ENCODE data around the gene YEATS2.

Gene YEATS2

DNA sequence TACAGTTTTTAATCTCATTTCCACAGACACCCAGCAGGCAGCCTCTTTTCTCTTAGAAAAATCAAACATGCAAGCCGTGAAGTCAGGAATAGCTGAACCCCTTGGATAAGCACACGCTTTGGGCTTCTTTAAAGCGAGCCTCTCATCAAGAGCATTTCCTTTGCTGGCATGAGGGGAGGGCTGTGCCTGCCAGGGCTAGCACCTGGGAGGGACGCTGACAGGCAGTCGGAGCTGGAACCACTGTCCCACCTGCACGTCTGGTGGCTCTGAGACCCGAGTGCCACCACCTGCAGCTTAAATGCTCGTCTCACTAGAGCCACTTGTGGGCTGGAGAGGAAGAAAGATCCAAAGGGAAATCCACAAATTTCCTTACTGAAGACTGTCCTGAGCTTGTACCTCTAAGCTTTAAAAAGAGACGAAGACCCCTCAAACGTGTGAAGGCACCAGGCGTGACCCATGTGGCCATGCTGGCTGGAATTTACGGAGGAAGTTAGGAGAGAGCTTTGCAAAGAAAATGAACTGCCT lies 118.4 kb downstream of the YEATS2 start:
- DNase-seq, result no peak

DNA sequence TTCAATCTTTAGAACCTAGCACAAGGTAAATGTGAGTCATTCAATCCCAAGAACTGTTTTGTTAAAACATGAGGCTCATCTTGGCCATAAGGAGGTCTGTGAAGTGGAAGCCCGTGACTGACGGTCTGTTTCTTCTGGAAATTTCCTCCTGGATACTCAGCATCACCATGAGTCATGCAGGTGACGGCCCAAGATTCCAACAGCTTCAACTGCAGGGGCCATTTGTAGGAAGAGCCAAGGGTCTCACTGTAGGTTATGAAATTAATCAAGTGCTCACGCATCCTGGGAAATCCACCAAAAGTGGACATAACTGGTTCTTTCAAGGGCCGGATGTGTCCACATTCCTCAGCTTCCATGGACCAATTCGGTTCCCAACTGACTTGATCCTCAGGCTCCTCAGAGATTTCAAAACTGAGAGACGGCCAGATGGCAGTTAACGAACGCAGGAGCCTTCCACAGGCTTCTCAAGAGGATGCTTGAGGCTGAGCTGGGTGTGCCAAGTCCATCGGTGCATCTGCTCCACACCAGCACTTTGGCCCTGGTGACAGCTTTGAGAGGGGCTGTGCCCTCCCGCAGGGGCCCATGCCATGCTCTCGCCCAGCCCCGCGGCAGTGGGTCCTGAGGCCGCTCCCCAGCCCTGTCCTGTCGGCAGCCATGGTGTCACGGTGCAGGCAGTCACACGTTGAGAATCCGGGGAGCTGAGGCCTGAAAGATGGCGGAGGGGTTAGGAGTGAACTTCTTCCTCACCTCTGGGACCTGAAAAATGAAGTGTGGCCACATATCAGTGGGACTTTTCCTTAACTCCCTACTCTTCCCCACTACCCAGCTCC lies 119.3 kb downstream of the YEATS2 start:
- no peak for DNase-seq

DNA sequence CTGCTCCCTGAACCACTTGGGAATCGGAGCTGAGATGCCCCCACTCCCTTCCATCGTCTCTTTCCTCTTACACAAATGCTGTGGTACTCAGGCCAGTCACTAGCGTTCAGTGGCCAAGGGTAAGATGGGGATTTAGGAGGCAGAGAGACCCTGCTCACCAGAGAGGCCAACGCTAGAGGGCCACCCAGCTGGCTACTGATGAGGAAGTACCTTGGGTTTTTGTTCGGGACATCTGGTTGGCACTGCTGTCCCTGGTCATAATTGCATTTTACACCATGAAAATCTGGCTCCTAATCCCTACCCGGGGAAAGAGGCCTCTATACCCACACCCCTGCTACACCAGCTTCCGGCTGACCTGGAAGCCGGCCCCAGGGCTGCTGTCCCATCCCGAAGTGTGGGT lies 120.0 kb downstream of the YEATS2 start:
- DNase-seq, result no peak

DNA sequence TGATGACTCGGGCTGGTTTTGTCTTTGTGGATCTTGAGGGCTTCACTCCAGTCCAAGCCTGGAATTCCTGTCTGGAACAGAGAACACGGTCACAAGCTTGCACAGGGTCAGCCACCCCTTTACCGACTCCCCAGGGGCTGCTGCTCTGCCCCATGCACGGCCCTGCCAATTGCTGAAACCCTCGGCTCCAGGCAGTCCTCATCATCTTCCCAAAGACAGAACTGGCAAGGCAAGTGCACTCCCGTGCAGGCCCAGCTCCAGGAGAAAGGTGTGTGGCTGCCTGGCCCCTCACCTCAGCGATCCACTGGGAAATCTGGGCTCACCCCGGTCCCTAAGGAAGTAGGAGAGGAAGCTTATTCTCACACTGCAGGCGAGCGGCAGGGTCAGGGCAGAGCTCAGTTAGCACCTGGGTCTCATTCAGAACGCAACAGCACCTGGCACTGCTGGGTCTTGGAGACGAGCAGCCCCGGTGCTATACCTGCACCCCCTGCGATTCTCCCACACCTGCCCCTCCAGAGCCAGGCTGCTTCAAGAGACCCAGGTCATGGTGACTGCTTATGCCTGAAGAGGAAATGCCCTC lies 120.5 kb downstream of the YEATS2 start:
- DNase-seq, result no peak

DNA sequence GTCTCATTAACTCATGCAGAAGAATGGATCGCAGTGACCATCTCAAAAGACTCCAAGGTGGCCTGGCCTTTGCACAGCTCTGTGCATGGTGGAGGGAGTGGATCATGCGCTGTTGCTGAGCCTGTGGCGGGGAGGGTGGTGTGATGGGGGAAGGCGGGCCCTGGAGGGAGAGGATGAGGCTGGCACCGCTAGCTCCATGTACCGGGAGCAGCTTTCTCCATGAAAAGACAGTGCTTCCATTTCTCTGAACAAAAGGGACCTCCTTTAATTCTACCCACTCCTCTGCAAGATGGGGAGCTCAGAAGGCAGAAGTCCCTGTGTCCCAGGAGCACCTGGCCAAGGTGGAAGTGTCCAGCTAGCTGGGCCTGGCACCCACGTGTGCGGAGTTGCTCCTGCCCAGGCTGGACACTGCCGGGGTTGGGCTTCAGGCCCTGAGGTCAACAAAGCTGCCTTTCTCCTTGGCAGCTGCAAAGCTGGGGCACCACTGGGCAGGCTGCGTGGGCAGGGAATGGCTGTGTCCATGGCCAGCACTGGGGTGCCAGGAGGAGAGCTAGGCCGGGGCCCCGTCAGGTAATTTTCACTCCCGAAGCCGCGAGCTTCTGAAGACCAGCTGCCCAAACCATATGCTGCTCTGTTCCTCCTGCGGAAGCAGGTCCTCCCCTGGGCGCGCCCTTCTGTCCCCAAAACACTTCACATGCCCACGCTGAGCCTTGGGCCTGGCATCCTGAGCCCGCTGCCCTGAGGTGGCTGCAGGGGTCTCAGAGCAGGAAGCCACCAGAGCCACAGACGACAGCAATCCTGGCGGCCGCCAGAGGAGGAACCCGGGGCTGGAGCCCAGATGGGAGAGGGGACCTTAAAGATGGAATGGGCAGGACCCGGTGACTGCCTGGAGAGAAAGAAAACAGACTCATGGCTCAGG lies 121.4 kb downstream of the YEATS2 start:
- DNase-seq, result no peak

DNA sequence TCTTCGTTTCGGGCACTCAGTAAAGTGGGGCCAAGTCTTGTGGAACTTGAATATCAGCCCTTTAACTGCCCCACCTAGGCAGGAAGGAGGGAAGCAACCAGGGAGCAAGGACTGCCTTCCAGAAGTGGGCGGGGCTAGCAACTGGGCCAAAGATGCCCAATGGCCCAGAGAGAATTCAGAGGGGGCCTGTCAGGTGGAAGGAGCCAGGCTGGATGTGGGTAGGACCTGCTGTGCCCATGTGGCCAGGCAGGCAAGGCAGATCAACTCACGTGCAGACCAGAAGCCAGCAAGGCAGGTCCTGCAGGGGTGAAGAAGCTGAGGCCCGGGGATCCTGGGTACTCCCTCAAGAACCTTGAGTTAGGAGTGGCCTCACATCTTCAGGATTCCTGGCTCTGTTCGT lies 122.2 kb downstream of the YEATS2 start:
- no peak for DNase-seq

DNA sequence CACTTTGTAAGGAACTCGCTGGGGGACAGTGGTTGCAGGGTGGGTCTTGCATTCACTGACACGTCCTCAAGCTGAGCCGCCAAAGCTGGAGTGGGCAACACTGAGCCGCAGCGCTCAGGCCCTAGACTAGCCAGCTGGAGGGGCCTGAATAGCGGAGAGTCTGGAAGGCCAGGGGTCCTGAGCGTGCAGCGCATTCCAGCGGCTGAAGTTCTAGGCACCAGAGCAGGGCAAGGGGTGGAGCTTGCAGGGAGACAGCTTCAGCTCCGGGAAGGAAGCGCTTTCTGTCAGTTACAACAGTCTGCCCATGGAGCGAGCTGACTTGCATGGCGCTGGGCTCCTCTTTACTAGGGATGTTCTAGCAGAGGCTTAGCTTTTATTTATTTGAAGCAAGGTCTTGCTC lies 125.0 kb downstream of the YEATS2 start:
- no peak for DNase-seq

DNA sequence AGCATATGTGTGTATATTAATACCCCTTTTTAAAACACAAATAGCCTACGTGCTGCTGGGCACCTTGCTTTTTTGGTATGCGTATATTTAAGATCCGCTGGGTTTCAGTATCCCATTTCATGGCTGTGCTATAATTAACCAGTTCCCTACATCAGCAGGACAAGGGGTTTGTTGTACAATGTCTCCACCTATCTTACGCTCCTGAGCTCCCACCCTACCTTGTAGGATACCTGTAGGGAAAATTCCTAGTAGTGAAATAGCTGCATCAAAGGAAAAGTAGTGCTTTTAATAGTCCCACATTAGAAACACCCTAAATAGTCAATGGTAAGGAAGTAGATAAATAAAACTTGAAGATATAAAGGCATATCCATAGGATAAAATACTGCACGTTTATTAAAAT lies 126.4 kb downstream of the YEATS2 start:
- DNase-seq, result no peak

DNA sequence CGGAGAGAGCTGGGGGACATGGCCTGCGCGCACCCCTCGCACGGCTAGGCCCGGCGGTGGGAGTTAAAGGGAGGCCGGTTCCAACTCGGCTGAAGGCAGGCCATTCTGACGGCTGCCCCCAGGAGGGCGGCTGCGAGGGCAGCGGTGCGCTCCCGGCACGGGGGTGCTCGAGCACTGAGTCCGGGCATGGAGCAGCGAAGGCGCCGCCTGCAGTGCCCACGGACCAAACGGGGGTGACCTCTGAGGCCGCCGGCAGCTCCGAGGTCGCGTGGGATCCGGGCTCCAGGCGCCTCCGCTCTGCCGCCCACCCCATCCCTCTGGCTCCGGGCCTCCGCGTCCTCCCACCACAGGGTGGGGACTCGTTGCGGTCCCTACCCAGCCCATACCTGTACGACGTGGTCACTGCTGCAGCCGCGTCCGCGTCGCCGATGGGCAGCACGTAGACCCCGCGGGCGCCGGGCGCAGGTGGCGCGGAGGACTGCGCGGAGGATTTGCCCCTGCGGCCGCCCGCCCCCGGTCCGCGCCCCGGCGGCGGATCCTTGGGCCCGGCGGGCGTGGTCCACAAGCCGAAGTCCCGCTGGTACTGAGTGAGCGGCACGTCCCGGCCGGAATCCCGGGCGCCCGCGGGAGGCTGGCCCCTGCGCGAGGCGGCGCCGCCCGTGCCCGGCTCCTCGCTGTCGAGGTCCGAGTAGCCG lies 127.3 kb downstream of the YEATS2 start:
- peak in 1 of 2 donors; percentile 37 for DNase-seq

DNA sequence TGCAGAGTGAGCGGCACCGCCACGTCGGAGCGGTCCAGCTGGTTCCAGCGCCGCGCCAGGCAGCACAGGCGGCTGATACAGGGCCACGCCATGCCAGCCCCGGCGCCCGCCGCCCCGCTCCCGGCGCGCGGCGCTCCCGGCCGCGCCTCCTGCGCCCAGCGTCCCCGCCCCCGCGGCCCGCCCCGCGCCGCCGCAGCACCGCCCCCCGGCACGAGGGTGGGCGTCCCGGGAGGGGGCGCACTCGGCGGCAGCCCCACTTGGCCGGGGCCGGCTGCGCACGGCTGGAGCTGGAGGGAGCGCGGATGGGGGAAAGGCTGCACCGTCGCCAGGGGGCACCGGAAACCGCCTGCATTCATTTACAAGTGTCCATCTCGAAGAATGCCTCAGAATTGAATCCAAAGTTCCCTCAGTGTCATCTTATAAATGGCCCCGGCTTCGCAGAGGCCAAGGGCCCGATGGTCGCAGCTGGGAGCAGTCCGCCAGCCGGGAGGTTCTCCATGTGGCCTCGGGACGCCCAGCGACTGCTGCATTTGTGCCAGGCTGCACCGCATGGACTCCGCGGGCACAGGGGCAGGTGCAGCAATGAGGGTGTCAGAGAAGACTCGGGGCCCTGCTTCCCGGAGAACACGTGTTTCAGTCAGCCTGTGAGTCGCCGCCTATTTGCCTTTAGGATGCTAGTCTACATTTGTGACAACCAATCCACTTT lies 128.0 kb downstream of the YEATS2 start, which contains the start of gene MAP6D1:
MAP6D1 (minus strand) TSS at position 122 of the 706 bp plus-strand sequence; CDS start at position 92, 30 bp downstream.
- DNase-seq, result peak; percentile 35 to 58

DNA sequence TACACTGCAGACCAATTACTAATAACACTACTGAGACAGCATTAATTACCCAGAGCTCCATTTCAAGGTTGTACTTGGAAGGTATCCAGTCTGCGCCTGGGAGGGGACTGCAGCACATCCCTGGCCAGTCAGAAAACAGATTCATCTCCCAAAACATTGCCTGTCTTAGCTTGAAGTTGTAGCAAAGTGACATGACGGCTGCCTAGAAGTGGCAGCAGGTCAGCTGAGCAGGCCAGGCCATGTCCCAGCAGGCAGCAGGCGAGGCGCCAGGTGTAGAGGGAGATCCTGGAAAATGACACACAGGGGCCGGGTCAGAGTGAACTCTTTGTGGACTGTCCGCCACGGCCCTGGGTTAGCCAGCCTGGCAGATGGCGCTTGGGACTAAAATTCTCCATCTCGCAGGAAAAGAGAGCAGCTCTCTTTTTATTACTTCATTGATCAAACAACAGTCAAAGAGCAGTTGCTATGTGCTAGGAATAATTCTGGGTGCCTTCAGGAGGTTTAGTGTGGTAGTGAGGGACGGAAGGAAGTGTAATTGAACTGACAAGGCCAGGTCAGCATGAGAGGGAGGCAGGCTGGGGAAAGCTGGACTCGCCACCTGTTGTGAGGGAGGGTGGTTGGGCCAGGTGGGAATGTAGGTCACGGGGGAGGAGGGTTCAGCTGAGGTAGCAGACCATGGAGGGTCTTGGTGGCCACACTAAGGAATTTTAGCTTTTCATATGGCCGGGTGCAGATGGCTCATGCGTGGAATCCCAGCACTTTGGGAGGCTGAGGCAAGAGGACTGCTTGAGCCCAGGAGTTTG lies 129.1 kb downstream of the YEATS2 start:
- no peak for DNase-seq

DNA sequence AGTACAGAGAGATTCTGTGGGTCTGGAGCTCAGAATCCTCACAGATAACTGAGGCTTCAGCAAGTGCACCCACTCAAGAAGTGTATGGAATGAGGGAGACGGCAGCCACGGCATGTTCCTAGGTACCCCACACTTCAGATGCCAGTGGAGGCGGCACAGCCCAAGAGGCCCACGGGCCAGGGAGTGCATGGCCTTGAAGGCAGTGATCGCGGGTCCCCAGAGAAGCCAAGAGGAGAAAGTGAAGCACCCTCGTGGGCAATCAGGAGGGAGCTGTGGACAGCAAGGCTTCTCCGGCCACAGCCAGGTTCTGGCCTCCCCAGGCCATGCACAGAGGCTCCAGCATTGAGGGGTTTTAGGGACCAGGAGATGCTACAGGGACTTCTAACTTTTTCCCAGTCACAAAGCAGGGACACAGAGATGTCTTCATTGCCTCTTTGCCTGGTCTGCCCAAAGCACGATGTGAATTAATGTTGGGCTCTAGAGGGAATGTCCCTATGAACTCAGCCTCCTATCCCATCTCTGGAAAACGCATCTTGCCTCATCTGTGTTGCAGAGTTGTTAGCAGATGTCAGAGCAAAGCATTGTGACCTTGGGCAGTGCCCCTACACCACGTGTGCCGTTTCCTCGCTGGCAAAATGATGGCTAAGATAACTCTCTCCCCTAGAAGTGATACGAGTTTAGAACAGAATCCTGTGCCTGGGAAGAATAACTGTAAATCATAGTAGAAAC lies 130.4 kb downstream of the YEATS2 start:
- DNase-seq, result no peak

DNA sequence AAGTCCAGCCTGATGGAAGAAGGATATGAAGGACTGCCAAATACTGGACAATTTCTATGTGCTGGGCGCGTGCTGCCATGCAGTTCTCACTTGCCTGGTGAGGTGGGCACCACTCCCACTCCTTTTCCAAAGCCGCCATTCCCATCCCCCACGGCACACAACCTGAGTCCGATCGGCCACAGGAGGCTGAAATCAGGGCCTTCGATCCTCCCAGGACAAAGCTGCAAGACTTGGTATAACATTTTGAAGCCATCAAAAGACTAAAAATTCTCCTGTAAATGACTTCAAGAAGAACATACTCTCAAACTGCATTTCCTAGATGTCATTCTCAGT lies 130.9 kb downstream of the YEATS2 start:
- no peak for DNase-seq

DNA sequence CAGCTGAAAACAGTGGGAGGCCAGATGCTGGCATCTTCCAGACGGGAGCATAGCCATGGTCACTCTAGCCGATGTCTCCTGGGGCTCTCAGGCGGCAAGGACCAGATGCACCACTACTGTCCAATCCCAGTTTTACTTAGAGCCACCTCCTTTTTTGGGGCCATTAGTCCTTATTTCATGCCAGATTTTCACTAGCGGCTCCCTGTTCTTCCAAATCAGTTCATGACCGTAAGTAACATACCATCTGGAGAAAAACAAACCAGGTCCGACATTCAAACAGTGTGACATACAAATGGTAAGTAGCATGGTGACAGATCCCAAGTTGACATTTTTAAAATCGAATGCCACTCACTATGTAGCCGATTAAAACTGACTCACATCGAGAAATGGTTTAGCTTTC lies 131.9 kb downstream of the YEATS2 start:
- no peak for DNase-seq

DNA sequence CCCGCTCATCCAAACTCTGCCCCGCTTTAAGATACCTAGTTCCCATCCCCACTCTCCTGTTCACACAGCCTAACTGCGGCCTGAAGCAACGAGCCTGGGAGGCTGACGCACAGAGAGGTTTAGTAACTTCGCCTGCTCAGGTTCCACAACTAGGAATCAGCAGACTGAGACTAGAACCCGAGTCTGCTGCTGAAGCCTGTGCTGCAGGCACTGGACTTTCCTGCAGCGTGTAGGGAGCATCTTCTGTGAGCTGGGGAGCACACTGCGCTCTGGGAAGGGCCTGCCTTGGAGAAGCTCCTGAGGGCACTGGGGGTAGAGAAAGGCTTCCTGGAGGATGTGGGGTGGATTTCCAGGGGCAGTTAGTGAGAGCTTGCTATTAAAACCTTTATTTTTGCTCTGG lies 132.6 kb downstream of the YEATS2 start:
- no peak for DNase-seq

DNA sequence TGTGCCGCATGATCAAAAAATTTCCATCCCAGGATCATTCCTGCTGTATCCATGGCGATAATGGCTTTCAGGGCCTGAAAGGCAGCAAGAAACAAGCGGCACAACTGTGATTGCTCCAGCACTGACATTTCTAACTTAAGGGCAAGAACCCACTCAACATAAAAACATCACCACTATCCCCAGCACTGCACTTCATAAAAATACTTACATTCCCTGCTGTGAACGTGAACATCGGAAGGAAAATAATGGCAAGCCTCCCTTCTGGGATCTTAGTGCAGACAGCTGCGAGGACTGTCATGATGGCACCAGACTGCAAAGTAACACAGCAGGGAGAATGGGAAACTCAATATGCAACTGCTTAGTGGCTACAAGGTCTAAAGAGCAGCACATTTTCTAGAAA lies 135.9 kb downstream of the YEATS2 start:
- DNase-seq, result no peak

DNA sequence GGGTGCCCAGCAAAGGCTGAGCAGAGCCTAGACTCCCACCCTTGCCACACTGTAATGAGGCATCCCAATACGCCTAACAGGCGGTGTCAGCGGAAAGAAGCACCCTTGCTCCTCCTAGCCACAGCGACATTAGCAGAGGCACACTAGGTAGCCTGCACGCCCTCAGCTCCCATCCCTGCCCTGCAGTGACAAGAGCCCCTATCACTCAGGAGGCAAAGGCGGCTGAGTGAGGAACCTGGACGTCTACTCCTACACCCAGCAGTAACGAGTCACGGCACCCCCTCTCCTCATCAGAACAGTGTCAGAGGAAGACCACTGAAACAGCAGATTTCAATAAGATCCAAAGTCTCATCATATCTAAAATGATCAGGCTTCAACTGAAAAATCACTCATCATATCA lies 139.8 kb downstream of the YEATS2 start:
- DNase-seq, result no peak

DNA sequence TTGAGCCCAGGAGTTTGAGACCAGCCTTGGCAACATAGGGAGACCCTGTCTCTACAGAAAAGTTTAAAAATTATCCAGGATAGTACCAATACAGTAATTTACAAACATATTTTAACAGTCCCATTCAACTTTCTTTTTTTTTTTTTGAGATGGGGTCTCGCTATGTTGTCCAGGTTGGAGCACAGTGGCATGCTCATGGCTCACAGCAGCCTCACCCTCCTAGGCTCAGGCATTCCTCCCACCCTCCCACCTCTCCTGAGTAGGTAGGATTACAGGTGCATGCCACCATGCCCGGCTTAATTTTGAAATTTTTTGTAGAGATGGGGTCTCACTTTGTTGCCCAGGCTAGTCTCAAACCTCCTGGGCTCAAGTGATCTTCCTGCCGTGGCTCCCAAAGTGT lies 140.3 kb downstream of the YEATS2 start:
- DNase-seq, result no peak

DNA sequence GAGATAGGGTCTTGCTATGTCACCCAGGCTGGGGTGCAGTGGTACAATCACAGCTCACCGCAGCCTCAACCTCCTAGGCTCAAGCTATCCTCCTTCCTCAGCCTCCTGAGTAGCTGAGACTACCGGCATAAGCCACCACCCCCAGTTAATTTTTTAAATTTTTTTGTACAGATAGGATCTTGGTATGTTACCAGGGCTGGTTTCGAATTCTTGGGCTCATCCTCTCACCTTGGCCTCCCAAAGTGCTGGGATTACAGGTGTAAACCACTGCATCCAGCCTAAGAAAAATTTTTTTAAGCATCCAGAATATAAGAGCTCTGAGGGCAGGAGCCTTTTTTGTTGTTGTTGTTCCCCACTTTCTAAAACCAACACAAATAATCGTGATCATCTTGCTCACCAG lies 142.2 kb downstream of the YEATS2 start:
- no peak for DNase-seq

DNA sequence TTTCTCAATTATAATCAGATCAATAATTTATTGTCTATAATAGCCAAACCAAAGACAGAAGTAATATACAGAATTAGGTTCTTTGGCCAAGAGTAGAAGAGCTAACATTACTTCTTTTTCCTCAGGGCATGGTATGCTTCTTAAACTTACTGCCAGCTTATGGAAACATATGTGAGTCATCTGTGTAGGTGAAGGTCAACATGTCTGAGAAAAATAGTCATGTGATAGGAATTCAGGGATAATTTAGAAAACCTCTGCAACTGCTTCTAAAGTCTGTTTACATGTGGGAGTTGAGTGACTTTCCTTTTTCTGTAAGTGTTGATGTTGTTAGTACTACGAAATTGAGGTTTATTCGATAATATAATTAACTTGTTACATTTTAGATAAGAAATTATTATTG lies 147.0 kb downstream of the YEATS2 start:
- DNase-seq, result no peak

DNA sequence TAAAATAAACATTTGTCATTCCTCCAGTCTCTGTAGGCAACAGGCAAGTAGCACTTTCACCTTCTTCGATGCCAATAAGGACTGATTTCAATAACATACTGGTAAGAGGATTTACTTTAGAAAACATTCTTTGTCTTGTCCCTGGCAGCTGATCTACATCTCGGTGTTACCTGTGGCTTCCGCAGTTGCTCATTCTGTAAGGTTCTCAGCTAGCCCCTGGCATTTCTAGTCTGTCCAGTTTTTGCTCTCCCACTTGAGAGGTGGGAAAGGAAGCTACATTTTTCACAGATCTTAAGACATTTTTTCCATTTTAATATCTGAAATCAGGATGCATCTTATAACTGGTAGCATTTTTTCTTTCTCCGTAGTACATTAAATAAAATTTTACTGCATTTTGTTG lies 147.5 kb downstream of the YEATS2 start:
- DNase-seq, result no peak
